ENCODE data around the gene MAPK11.

MAPK11 gene

GRCh38 chr22:50253046-50253915 lies 16.9 kb downstream of the MAPK11 start:
- DNase-seq (ENCODE audit: extremely low read depth, low read depth) = no peak
- TF ChIP-seq CTCF (IDR thresholded peaks at IDR 0.05; ENCODE audit: low read depth, low read length, missing control alignments) = no peak
- no peak overlapping the region for H3K4me3 ChIP-seq (replicated peaks; ENCODE audit: low read depth, low read length)

GRCh38 chr22:50252082-50253045 lies 17.8 kb downstream of the MAPK11 start:
- H3K4me3 ChIP-seq (replicated peaks; ENCODE audit: low read depth, low read length) = no peak overlapping the region
- peak; percentile 72 for TF ChIP-seq CTCF (IDR thresholded peaks at IDR 0.05; ENCODE audit: low read depth, low read length, missing control alignments)
- DNase-seq (ENCODE audit: extremely low read depth, low read depth) = no peak

DNA sequence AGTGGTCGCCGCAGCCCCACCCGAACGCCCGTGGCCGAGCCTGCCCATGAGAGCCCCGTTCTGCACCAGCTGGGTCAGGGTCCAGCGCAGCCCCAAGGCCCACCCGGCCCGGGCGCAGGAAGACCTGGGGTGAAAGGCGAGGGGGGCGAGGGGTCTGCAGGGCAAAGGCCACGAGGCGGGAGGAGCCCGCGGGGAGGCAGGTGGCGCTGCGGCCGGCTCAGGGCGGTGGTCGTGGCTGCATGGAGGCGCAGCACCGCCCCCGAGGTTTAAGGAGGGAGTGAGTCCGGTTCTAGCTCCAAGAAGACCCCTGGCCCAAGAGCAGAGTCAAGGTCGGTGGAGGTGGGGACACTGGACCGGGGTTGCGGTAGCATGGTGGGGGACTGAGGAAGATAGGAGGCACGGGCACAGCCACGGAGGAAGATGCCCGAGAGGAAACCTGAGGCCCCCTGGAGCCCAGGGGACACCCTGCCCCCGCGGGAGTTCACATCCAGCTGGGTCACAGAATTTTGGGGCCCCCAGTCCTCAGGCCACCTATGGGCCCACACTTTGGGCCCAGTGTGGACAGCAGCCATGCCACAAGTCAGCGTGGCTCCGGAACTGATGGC lies 18.6 kb downstream of the MAPK11 start:
- peak overlapping the region; percentile 74 for H3K4me3 ChIP-seq (replicated peaks; ENCODE audit: low read depth, low read length)
- no peak for DNase-seq (ENCODE audit: extremely low read depth, low read depth)
- no peak for TF ChIP-seq CTCF (IDR thresholded peaks at IDR 0.05; ENCODE audit: low read depth, low read length, missing control alignments)

DNA sequence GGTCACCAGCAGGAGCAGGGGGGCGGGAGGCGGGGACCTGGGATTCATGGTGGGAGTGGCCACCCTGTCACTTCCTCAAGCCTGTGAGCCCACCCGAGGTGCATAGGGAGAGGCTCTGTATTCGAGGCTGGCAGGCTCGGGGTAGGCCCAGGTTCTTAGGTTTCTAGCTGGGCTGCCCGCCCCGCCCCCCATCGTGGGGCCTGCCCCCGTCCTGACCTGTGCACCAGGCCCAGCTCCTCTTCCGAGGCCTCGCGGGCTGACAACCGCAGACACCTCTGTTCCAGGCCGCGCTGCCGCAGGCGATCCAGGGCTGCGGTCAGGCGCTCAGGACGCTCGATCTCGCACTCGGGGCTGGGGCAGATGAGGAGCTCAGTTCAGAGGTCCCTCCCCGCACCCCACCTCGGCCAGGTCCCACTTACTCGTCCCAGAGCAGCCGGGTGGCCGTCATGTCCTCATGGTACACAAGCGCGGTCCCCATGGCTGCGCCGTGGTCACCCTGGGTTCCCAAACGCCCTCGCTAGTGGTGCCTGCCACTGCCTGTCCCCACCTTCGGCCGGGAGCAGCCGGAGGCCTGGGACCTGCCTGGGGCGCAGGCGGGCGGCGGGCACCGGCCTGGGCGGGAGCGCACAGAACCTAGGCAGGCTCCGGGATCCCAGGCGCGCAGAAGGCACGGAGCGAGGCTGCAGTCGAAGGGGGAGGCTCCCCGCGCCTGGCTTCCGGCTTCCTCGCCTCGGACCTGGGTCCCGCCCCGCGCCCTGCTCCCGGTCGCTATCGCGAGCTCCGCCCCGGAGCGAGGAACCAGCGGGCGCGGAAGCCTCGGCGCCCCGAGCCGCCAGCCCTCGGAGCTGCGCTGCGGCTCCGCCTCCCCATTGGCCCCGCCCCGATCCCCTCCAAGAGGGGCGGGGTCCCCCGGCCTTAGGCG lies 19.4 kb downstream of the MAPK11 start, which contains the start of gene HDAC10:
Gene HDAC10 (minus strand): TSS at position 711 of the 922 bp plus-strand sequence. CDS start 233 bp downstream, at position 478.
- DNase-seq (ENCODE audit: extremely low read depth, low read depth) = no peak
- TF ChIP-seq CTCF (IDR thresholded peaks at IDR 0.05; ENCODE audit: low read depth, low read length, missing control alignments) = no peak
- peak within 1 kb of the TSS; percentile 74 for H3K4me3 ChIP-seq (replicated peaks; ENCODE audit: low read depth, low read length)

DNA sequence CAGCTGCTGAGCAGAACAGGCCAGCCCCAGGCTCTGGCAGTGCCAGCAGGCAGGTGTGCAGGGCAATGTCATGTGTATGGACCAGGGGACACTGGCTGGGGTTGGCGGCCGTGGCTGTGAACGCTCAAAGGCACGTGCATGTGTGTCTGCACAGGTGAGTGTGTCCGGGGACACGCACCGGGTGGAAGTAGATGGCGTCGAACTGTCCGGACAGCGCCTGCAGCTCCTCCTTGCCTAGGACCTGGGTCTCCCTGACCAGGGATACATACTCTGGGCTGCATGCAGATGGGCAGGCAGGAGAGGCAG lies 20.0 kb downstream of the MAPK11 start:
- no peak for DNase-seq (ENCODE audit: extremely low read depth, low read depth)
- TF ChIP-seq CTCF (IDR thresholded peaks at IDR 0.05; ENCODE audit: low read depth, low read length, missing control alignments) = no peak
- peak overlapping the region; percentile 74 for H3K4me3 ChIP-seq (replicated peaks; ENCODE audit: low read depth, low read length)

Data from HFF-Myc (cell line).